ENCODE measurements around the gene PSMA2. TPM values are rescaled to one million over a fixed set of nuclear protein-coding genes. Genes with fewer than 3 reads are reported as not detected.

PSMA2 gene
- total and polyA plus RNA-seq, 4 donors, result 24.8 to 221 (median 73.8) TPM

GRCh38 chr7:42956062-42956461, 24.1 kb upstream of the PSMA2 start (continued):
- TF ChIP-seq, protein P1, sequence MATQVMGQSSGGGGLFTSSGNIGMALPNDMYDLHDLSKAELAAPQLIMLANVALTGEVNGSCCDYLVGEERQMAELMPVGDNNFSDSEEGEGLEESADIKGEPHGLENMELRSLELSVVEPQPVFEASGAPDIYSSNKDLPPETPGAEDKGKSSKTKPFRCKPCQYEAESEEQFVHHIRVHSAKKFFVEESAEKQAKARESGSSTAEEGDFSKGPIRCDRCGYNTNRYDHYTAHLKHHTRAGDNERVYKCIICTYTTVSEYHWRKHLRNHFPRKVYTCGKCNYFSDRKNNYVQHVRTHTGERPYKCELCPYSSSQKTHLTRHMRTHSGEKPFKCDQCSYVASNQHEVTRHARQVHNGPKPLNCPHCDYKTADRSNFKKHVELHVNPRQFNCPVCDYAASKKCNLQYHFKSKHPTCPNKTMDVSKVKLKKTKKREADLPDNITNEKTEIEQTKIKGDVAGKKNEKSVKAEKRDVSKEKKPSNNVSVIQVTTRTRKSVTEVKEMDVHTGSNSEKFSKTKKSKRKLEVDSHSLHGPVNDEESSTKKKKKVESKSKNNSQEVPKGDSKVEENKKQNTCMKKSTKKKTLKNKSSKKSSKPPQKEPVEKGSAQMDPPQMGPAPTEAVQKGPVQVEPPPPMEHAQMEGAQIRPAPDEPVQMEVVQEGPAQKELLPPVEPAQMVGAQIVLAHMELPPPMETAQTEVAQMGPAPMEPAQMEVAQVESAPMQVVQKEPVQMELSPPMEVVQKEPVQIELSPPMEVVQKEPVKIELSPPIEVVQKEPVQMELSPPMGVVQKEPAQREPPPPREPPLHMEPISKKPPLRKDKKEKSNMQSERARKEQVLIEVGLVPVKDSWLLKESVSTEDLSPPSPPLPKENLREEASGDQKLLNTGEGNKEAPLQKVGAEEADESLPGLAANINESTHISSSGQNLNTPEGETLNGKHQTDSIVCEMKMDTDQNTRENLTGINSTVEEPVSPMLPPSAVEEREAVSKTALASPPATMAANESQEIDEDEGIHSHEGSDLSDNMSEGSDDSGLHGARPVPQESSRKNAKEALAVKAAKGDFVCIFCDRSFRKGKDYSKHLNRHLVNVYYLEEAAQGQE (IDR thresholded peaks at IDR 0.05), result no peak

DNA sequence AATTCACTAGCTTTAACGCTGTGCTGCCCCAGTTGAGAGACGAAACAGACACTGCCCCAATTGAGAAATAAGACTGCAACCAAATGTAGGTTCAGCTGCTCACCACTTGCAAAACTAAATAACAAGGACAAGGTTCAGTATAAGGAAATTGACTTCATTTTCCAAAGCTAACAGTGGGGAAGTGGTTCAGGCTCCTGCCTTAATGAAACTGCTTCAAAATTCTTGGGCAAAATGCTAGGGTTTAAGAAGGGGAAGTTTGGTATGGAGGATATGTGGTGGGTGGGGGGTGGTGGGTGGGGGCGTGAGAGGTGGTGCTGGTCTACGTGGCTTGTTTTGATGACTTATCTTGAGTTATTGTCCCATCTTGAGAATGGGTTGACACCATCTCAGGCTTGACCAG, 22.0 kb upstream of the PSMA2 start:
- TF ChIP-seq GABPA (IDR thresholded peaks at IDR 0.05 in 1 of 2, conservative IDR thresholded peaks at IDR 0.05 in 1 of 2), result no peak
- TF ChIP-seq YY1 (IDR thresholded peaks at IDR 0.05), result no peak
- no peak for TF ChIP-seq HNF4A (conservative IDR thresholded peaks at IDR 0.05)
- no peak for TF ChIP-seq SP1 (IDR thresholded peaks at IDR 0.05)
- no peak for TF ChIP-seq NR2F2 (IDR thresholded peaks at IDR 0.05)
- no peak for TF ChIP-seq JUND (IDR thresholded peaks at IDR 0.05)
- TF ChIP-seq, protein P2, sequence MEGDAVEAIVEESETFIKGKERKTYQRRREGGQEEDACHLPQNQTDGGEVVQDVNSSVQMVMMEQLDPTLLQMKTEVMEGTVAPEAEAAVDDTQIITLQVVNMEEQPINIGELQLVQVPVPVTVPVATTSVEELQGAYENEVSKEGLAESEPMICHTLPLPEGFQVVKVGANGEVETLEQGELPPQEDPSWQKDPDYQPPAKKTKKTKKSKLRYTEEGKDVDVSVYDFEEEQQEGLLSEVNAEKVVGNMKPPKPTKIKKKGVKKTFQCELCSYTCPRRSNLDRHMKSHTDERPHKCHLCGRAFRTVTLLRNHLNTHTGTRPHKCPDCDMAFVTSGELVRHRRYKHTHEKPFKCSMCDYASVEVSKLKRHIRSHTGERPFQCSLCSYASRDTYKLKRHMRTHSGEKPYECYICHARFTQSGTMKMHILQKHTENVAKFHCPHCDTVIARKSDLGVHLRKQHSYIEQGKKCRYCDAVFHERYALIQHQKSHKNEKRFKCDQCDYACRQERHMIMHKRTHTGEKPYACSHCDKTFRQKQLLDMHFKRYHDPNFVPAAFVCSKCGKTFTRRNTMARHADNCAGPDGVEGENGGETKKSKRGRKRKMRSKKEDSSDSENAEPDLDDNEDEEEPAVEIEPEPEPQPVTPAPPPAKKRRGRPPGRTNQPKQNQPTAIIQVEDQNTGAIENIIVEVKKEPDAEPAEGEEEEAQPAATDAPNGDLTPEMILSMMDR (IDR thresholded peaks at IDR 0.05; ENCODE audit: low read depth, low read length, missing input control), result no peak
- TF ChIP-seq, protein P1 (IDR thresholded peaks at IDR 0.05), result no peak
- TF ChIP-seq RAD21 (IDR thresholded peaks at IDR 0.05), result no peak
- no peak for TF ChIP-seq MAX (IDR thresholded peaks at IDR 0.05)
- TF ChIP-seq FOXA2 (IDR thresholded peaks at IDR 0.05), result no peak
- TF ChIP-seq RXRA (IDR thresholded peaks at IDR 0.05), result no peak
- no peak for TF ChIP-seq TAF1 (conservative IDR thresholded peaks at IDR 0.05)
- no peak for TF ChIP-seq EGR1 (IDR thresholded peaks at IDR 0.05; ENCODE audit: low read depth in 2 of 2)
- no peak for TF ChIP-seq FOXA1 (IDR thresholded peaks at IDR 0.05)
- no peak for TF ChIP-seq ZBTB33 (IDR thresholded peaks at IDR 0.05)
- TF ChIP-seq HNF4G (IDR thresholded peaks at IDR 0.05), result no peak
- no peak for TF ChIP-seq ATF3 (IDR thresholded peaks at IDR 0.05)
- no peak for DNase-seq (ENCODE audit: low spot score)
- no peak overlapping the region for H3K9ac ChIP-seq (ENCODE audit: low read depth in 1 of 2, low read length in 2 of 2)
- H3K36me3 ChIP-seq (ENCODE audit: control insufficient read depth in 4 of 4, insufficient read depth in 3 of 4, low read depth in 1 of 4, low read length in 3 of 4), result no peaks in the 10 kb centered on the region
- WGBS, result 89% methylated on average over 4 of the region's 4 CpGs
- H3K4me3 ChIP-seq (ENCODE audit: low read depth in 1 of 3, low read length in 3 of 3), result no peak overlapping the region
- no peaks in the 10 kb centered on the region for H3K9me3 ChIP-seq (ENCODE audit: control insufficient read depth in 4 of 4, low read length in 3 of 4)
- no peaks in the 10 kb centered on the region for H3K4me1 ChIP-seq (ENCODE audit: control insufficient read depth in 4 of 4, insufficient read depth in 4 of 4, low read length in 3 of 4)
- H3K27me3 ChIP-seq (ENCODE audit: control insufficient read depth in 4 of 4, insufficient read depth in 4 of 4, low read length in 3 of 4), result no peaks in the 10 kb centered on the region
- H3K27ac ChIP-seq (ENCODE audit: low read depth in 1 of 2, low read length in 2 of 2), result no peak overlapping the region
